ENCODE measurements around the gene JMJD1C.

DNA sequence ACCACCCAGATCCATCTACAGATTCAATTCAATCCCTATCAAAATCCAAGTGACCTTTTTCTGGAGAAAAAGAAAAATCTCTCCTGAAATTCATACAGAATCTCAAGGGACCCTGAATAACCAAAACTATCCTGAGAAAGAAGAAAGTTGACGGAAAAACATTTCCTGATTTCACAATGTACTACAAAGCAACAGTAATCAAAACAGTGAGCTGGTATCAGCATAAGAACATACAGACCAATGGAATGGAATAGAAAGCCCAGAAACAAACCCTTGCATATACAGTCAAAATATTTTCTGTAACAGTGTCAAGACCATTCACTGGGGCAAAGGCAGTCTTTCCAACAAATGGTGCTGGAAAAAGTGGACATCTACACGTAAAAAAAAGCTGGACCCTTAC lies 89.9 kb downstream of the JMJD1C start:
- TF ChIP-seq, protein P1, sequence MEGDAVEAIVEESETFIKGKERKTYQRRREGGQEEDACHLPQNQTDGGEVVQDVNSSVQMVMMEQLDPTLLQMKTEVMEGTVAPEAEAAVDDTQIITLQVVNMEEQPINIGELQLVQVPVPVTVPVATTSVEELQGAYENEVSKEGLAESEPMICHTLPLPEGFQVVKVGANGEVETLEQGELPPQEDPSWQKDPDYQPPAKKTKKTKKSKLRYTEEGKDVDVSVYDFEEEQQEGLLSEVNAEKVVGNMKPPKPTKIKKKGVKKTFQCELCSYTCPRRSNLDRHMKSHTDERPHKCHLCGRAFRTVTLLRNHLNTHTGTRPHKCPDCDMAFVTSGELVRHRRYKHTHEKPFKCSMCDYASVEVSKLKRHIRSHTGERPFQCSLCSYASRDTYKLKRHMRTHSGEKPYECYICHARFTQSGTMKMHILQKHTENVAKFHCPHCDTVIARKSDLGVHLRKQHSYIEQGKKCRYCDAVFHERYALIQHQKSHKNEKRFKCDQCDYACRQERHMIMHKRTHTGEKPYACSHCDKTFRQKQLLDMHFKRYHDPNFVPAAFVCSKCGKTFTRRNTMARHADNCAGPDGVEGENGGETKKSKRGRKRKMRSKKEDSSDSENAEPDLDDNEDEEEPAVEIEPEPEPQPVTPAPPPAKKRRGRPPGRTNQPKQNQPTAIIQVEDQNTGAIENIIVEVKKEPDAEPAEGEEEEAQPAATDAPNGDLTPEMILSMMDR (IDR thresholded peaks at IDR 0.05), result no peak
- no peak for TF ChIP-seq POLR2A (IDR thresholded peaks at IDR 0.05)
